HG03521 (cell line): Measurements from ENCODE around the gene SECTM1.

ENCODE experiments used
- ATAC-seq: cut with Tn5 transposase; IDR thresholded peaks from one replicate; pipeline ENCODE4 v1.9.1; 2021; ENCODE audit warnings: mild to moderate bottlenecking, moderate library complexity; ENCODE audit not compliant: unreplicated experiment

Gene SECTM1

DNA sequence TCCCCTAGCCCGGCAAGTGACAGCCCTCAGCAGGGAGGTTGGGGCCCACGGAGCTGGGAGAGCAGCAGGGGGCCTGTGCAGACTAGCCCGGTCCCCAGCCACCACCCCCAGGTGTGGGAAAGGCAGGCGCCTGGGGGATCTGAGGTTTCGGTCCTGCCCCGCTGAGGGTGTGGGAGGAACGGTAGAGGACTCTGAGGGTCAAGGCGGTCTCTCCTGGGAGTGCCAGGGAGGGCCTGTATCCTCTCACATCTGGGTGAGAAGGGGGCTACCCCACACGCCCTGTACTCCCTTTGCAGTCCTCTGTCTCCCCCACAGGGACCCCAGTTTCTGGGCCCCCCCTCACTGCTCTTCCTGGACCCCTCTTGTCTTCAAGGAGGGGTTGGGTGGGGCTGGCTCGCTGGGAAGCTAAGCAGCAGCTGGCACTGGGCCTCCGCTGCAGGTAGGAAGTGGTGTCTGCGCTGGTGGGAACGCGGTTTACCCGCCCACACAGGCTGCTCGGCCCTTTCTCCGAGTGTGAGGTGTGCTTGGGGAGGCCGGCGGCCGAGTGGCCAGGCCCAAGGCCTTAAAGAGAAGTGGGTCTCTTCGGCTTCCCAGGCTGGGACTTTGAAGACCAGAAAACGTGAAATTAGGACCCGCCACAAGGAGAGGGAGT, 31.5 kb downstream of the SECTM1 start:
- no peak for ATAC-seq

DNA sequence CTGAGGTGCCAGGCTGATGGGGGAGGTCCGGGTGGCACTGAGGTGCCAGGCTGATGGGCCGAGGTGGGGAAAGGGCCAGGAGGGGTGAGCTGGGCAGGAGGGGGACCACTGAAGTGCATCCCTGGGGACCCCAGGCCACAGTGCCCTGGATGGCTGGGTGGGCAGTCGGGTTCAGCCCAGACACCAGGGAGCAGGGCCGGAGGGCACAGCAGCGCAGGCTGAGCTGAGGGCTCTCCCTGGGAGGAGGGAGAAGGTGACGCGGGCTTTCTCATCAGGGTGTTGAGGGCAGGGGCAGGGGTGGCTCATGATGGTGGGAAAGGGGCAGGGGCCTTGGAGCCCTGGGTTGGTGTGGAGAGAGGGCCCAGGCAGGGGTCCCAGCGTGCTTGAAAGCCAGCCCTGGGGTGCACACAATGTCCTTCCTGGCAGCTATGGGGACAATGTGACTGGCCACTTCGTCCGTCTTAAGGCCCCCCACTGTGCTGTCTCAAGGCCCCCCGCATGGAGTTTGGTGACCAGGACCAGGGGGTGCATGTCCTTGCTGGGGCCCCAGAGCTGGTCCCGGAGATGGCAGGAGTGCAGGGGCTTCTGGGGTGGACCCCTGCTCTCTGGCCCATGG, 32.2 kb downstream of the SECTM1 start:
- no peak for ATAC-seq

DNA sequence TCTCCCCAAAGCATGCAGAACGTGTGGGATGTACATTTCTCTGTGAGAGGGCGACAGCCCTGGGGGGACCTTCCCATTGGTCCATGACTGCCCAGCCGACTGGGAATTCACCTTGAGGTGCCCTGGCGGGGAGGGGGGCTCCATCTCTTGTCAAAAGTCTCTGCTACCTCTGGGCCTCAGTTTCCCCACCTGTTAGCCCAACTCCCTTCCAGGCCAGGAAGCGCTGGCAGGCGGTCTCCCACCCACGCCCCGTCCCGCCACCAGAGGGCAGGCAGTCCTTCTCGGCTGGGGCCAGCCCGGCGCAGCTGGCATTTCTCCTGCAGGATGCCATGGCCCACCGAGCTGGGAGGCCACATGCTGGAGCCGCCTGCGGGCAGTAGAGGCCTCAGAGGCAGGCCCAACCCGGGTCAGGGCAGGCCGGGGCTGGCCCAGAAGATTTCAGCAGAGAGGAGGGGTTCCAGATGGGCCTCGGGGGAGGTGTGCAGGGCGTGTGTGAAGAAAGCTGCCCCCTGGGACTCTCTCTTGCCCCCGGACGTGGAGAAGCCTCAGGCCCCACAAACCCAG, 32.8 kb downstream of the SECTM1 start:
- no peak for ATAC-seq

DNA sequence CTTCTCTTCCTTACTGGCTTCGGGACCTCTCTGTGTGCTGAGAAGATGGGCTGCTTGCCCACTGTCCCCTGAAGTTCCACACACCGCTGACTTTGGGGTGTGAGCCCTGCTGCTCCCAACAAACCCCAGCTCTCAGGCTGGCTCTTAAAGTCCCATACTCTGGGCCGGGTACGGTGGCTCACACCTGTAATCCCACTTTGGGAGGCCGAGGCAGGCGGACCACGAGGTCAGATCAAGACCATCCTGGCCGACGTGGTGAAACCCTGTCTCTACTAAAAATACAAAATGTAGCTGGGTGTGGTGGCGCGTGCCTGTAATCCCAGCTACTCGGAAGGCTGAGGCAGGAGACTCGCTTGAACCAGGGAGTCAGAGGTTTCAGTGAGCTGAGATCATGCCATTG, 33.3 kb downstream of the SECTM1 start:
- no peak for ATAC-seq

- ATAC-seq: no peak
These were observed 34.1 kb downstream of the SECTM1 start for GRCh38 chr17:82299452-82299851.

DNA sequence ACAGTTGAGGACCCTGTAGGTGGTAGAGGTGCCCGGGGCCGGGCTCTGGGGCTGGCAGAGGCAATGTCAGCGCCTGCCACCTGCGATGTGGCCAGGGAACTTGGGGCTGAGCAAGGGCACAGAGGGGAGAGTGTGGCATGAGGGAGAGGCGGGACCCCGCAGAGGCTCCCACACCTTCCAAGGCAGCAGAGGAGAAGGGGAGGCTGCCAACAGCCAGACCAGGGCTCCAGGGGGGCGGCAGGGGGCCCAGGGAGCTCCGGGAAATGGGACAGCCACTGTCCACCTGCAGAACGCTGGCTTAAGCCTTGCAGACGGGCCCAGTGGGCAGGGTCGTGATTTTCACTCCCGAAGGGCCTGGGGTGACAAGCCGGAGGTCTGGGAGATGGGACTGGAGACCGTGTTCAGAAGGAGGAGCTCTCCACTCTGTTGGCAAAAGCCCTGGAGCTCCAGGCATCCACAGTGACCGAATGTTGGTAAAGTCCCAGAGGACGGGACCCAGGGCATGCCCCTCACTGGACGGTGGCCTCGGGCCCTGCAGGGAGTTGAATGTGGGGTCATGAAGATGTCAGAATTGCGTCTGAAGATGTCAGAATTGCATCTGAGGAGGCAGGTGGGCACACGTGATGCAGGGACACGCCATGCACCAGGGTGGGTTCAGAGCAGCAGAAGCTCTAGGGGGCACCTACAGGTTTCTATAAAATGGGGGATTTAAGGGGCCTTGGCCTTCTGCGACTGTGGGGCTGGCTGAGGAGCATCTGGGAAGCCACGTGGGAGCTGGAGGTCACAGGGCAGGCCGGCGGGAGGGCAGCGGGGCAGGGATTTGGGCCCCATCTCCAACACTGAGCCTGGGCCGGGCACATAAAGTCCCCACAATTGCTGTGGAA, 34.8 kb downstream of the SECTM1 start:
- no peak for ATAC-seq

DNA sequence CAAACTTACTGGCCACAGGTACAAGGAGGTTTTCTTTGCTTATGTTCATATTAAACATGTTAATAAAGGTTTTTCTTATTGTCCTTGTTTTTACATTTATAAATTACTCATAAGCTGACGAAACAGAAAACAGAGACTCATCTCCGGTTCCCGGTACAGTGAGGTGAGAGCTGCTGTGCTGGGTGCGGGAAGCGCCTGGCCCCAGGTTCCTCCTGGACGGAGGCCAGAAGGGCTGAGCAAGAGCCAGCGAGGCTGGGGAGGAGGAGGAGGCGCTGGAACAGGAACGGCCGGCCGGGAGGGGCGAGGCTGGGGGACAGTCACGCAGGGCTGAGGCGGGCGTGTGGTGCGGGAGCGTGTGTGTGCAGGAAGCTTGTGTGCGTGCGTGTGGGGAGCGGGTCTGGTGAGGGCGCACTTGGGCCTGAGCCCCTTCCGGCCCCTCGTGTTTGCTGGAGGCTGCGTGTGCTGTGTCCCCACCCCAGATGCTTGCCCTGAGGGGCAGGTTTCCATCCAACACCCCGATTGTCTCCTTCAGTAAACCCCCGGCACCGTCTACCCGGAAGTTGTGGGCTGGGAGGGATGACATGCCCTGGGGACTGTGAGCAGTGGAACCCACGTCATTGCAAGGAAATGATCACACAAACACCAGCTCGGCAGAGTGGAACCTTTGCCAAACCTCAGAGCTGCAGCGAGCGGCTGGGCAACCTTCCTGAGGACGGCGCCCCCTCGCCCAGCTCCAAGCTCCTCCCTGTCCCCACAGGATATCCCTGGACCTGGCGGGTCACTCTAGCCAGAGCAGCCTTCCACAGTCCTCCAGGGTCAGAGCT, 35.6 kb downstream of the SECTM1 start:
- peak; percentile 35 for ATAC-seq

DNA sequence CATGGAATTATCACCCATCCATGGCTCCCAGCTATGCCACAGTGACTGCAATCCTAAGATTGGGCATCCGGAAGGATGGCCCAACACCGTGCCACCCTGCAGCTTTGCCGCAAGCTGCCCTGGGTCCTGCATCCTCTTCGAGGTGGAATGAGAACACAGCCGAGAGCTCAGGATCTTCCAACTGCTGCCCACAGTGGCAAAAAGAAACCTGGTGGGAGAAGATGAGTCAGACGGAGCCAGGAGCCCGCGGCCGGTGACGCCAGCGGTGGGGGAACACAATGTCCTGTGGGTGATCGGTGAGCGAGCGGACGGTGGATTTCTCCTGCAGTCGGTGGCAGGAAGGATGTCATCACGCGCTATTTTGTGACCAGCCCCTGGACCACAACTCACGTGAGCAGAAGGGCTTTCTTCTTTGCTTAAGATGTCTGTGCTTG, 36.3 kb downstream of the SECTM1 start:
- no peak for ATAC-seq

DNA sequence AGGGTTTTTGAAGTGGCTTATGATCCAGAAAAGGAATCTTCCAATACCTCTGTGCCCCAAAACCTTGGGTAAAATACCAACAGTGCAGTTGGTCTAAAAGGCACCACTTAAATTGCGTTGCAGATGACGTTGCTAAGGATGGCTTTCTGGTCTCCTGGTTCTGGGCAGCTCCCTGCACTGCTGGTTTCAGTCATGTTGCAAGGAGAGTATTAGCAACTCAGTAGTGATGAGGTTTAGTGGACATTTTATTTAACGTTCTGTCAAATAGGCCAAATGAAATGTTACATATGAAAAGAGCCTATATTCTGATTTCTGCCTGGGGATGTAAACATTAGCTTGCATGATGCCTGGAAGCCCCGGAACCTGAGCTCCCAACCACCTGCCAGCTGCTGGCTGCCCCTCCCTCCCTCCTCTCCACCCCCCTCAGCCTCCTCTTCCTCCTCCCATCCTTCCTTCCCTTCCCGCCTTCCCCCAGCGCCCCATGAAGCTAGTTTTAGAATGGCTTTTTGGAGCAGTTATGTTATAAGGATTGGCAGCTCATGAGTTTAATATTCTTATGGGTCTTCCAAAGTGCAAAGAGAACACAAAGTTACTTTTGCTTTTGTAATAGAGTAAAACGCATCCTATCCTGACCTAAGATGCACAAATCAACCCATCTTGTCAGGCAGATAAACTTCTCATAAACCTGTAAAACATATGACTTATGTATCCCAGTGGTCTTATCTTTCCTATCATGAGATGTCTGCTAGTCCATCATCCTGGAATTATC, 36.9 kb downstream of the SECTM1 start:
- no peak for ATAC-seq

DNA sequence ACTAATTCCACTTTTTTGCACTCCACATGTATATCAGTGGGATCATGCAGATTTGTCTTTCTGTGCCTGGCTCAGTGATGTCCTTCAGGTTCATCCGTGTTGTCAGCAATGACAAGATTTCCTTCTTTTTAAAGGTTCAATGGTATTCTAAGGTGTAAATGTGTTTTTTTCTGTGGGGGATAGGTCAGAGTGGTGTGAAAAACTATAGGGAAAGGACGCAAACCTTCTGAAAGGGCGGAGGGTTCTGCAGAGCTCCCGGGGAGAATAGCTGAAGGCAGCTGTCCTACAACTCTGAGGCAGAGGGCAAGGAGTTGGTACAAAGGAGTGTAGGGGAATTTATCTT, 38.1 kb downstream of the SECTM1 start:
- no peak for ATAC-seq

- ATAC-seq: no peak
These were observed 39.3 kb downstream of the SECTM1 start for GRCh38 chr17:82294064-82294773.

DNA sequence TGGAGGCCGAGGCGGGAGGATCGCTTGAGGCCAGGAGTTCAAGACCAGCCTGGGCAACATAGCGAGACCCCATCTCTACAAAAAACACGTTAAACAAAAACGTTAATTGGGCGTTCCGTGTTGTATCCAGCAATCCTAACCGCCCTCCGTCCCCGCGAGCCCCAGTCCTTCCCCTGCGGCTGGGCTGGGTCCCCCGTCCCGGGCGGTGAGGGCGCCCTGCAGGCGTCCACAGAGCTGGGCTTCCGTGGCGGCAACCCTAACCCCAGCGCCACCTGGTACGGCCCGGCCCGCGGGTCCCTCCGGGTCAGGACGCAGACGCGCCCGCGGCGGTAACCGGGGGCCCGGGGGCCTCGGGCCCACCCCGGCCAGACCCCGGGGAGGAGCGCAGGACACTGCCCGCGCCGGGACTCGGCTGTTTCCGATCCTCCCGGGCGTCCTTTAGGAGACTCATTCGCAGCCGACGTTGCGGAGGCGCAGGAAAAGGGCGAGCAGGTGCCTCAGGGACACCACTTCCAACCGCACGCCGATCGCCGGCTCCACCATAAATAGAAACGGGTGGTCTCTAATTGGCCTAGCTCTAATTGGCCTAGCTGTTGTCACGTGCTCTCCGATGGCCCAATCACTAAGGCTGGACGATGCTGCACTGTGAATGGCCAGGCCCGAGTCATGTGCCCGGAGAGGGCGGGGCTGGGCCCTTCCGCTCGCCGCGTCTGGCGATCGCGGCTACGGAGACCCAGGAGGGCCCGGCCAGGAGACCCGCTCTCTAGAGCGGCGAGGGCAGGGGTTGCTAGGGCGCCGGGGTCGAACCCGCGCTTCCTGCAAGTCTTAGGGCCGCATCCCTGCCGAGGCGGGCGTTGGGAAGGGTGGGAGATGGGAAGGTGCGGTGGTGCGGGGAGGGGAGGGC, 41.1 kb downstream of the SECTM1 start:
- ATAC-seq: peak; percentile 96

DNA sequence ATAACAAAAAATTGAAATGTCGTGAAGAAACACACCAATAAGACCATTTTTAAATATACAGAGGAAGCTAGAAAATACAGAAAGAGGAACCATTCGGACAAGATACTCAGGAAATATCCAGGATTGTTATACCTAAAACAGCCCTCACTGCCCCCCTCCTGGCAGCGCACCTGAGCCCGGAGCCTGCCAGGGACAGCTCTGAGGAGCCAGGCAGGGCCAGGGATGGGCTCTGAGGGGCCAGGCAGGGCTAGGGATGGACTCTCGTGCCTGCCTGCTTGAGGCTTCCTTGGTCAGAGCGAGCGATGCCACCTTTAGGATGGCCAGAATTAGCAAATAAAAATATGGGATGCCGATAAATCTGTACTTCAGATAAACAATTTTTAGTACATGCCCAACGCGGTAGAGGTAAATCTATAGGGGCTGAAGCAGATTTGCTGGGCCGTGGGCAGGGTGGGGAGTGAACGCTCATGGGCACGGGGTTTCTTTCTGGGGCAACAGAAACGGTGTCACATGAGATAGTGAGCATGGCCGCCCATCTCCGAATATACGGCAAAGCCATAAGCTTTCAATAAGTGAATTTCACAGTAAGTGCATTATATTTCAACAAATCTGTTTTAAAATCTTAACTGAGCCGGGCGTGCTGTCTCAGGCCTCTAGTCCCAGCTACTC, 41.9 kb downstream of the SECTM1 start:
- ATAC-seq: no peak

DNA sequence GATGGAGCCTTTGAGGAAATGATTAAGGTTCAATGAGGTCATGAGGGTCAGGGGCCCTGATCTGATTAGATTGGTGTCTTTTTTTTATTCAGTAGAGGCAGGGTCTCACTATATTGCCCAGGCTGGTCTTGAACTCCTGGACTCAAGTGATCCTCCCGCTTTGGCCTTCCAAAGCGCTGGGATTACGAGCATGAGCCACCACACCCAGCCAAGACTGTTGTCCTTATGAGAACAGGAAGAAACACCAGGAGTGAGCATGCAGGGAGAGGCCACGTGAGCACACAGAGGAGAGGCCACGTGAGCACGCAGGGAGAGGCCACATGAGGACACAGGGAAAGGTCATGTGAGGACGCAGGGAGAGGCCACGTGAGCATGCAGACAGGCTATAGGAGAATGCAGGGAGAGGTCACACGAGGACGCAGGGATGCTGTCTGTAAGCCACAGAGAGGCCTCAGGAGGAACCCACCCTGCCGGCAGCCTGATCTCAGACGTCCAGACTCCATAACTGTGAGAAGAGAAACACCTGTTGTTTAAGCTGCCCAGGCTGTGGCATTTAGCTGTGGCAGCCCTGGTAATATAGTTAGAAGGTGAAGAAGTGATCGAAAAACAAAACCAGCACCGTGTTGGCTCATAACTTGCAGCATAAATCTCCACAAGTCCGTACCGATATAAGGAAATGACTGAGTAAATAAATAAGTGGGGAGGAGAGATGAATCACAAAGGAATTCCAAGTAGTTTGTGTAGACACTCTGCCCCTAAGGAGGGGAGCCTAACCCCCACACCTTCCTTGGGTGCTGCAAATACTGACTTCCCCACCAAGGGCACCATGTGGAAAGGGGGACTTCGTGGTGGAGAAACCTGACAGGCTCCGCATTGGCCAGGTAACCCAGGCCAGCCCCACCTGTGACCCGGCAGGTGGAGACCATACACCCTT, 45.4 kb downstream of the SECTM1 start:
- ATAC-seq: no peak

- no peak for ATAC-seq
These were observed 46.3 kb downstream of the SECTM1 start for GRCh38 chr17:82287013-82287867.

GRCh38 chr17:82285141-82285540, 48.4 kb downstream of the SECTM1 start:
- ATAC-seq: no peak
